Mesendoderm (in vitro differentiated cells): ENCODE measurements around the gene CNR1.

Experiments used
- DNase-seq: peaks from one replicate; pipeline ENCODE4 v3.0.0; 2013
- H2AK5ac ChIP-seq: 2 replicates; pipeline ENCODE4 v1.6.1; 2013; ENCODE audit warnings: low read length, inconsistent platforms
- H2BK120ac ChIP-seq: 2 replicates; pipeline ENCODE4 v1.6.1; 2013; ENCODE audit warnings: low read depth, mild to moderate bottlenecking, low read length, moderate library complexity, mixed read lengths
- H2BK15ac ChIP-seq: replicated peaks from 2 replicates; pipeline ENCODE4 v1.6.1; 2013; ENCODE audit warnings: low read depth, mild to moderate bottlenecking, moderate library complexity
- H2BK5ac ChIP-seq: 2 replicates; pipeline ENCODE4 v1.6.1; 2013; ENCODE audit warnings: low read length, inconsistent platforms
- H3K18ac ChIP-seq: 2 replicates; pipeline ENCODE4 v1.6.1; 2013; ENCODE audit warnings: mild to moderate bottlenecking, low read length, mixed read lengths
- H3K23ac ChIP-seq: one replicate; pipeline ENCODE4 v1.6.1; 2013; ENCODE audit warnings: low read length
- H3K27ac ChIP-seq: 2 replicates; pipeline ENCODE4 v1.5.1; 2013; ENCODE audit warnings: low read depth, mild to moderate bottlenecking, inconsistent platforms, low read length, moderate library complexity
- H3K27me3 ChIP-seq: 2 replicates; pipeline ENCODE4 v1.6.1; 2013; ENCODE audit warnings: low read length, control low read depth, mild to moderate bottlenecking, inconsistent platforms; ENCODE audit not compliant: insufficient read depth, poor library complexity
- H3K36me3 ChIP-seq: 2 replicates; pipeline ENCODE4 v1.6.1; 2013; ENCODE audit warnings: low read length, inconsistent platforms; ENCODE audit not compliant: control insufficient read depth, insufficient read depth
- H3K4ac ChIP-seq: one replicate; pipeline ENCODE4 v1.6.1; 2013; ENCODE audit warnings: low read depth, mild to moderate bottlenecking, low read length, moderate library complexity
- H3K4me1 ChIP-seq: 2 replicates; pipeline ENCODE4 v1.6.1; 2013; ENCODE audit warnings: low read depth, low read length, inconsistent platforms; ENCODE audit not compliant: control insufficient read depth
- H3K4me2 ChIP-seq: 2 replicates; pipeline ENCODE4 v1.6.1; 2013; ENCODE audit warnings: low read length
- H3K4me3 ChIP-seq: 2 replicates; pipeline ENCODE4 v1.5.1; 2013; ENCODE audit warnings: mild to moderate bottlenecking, low read length
- H3K56ac ChIP-seq: one replicate; pipeline ENCODE4 v1.6.1; 2013; ENCODE audit warnings: low read length
- H3K79me1 ChIP-seq: 2 replicates; pipeline ENCODE4 v1.6.1; 2013; ENCODE audit warnings: low read length, inconsistent platforms
- H3K79me2 ChIP-seq: 2 replicates; pipeline ENCODE4 v1.6.1; 2013; ENCODE audit warnings: mild to moderate bottlenecking, low read length; ENCODE audit not compliant: control insufficient read depth, insufficient read depth
- H3K9ac ChIP-seq: 2 replicates; pipeline ENCODE4 v1.6.1; 2013; ENCODE audit warnings: low read length, inconsistent platforms
- H4K5ac ChIP-seq: one replicate; pipeline ENCODE4 v1.6.1; 2013; ENCODE audit warnings: low read length
- H4K8ac ChIP-seq: one replicate; pipeline ENCODE4 v1.6.1; 2013; ENCODE audit warnings: low read depth, mild to moderate bottlenecking, control low read depth, low read length, moderate library complexity
- WGBS: extraction: QIAGEN DNeasy Blood & Tissue Kit; methylation state at CpG from one replicate; pipeline ENCODE4 v1.1.7; 2013; ENCODE audit warnings: low lambda C conversion rate, missing lambda C conversion rate; ENCODE audit not compliant: insufficient coverage; ENCODE audit errors: extremely low coverage; 5-methylcytosine and 5-hydroxymethylcytosine counted together

The CNR1 gene

GRCh38 chr6:88142297-88142668 is 23.9 kb downstream of the CNR1 start:
- no peak overlapping the region for H2BK15ac ChIP-seq
- H3K79me1 ChIP-seq = no peaks in the 10 kb centered on the region
- H4K8ac ChIP-seq = no peak overlapping the region
- H3K23ac ChIP-seq = no peak overlapping the region
- no CpG with 5 or more reads among the region's 3 CpGs for WGBS
- H4K5ac ChIP-seq = no peak overlapping the region
- H3K36me3 ChIP-seq = no peaks in the 10 kb centered on the region
- H3K56ac ChIP-seq = no peak overlapping the region
- H3K4ac ChIP-seq = no peak overlapping the region
- no peak overlapping the region for H3K4me2 ChIP-seq
- no peak overlapping the region for H3K27ac ChIP-seq
- no peaks in the 10 kb centered on the region for H3K79me2 ChIP-seq
- H3K18ac ChIP-seq = no peak overlapping the region
- H2AK5ac ChIP-seq = no peak overlapping the region
- H2BK5ac ChIP-seq = no peak overlapping the region
- no peak overlapping the region for H3K9ac ChIP-seq
- no peak for DNase-seq
- no peak overlapping the region for H3K4me3 ChIP-seq
- no peaks in the 10 kb centered on the region for H3K27me3 ChIP-seq
- no peak overlapping the region for H2BK120ac ChIP-seq
- no peaks in the 10 kb centered on the region for H3K4me1 ChIP-seq

- DNase-seq = no peak
- no CpG with 5 or more reads among the region's 9 CpGs for WGBS
- Histone ChIP-seq H3K23ac (no peak overlapping the region), H2BK5ac (no peak overlapping the region), H3K4ac (no peak overlapping the region), H3K79me2 (no peaks in the 10 kb centered on the region), H3K79me1 (no peaks in the 10 kb centered on the region), H3K4me3 (no peak overlapping the region), H3K9ac (no peak overlapping the region), H4K8ac (no peak overlapping the region), H3K4me1 (no peaks in the 10 kb centered on the region), H4K5ac (no peak overlapping the region), H3K27ac (no peak overlapping the region), H3K18ac (no peak overlapping the region), H3K4me2 (no peak overlapping the region), H3K56ac (no peak overlapping the region), H2AK5ac (no peak overlapping the region), H2BK15ac (no peak overlapping the region), H2BK120ac (no peak overlapping the region), H3K27me3 (no peaks in the 10 kb centered on the region), H3K36me3 (no peaks in the 10 kb centered on the region)
Observed at GRCh38 chr6:88141561-88142296, 24.4 kb downstream of the CNR1 start.

GRCh38 chr6:88137915-88138314 is 28.2 kb downstream of the CNR1 start:
- no peak overlapping the region for H4K5ac ChIP-seq
- no peaks in the 10 kb centered on the region for H3K79me2 ChIP-seq
- WGBS = no CpG with 5 or more reads among the region's 1 CpG

GRCh38 chr6:88135578-88136114 is 30.5 kb downstream of the CNR1 start:
- Histone ChIP-seq H3K79me1 (no peaks in the 10 kb centered on the region), H3K56ac (no peak overlapping the region), H2BK15ac (no peak overlapping the region), H3K27ac (no peak overlapping the region), H3K79me2 (no peaks in the 10 kb centered on the region), H2BK5ac (no peak overlapping the region), H3K27me3 (no peaks in the 10 kb centered on the region), H3K18ac (no peak overlapping the region), H3K4me3 (no peak overlapping the region), H3K36me3 (no peaks in the 10 kb centered on the region), H2BK120ac (no peak overlapping the region), H3K4ac (no peak overlapping the region), H3K4me2 (no peak overlapping the region), H4K5ac (no peak overlapping the region), H3K4me1 (no peaks in the 10 kb centered on the region), H4K8ac (no peak overlapping the region), H3K9ac (no peak overlapping the region), H2AK5ac (no peak overlapping the region), H3K23ac (no peak overlapping the region)
- WGBS = no CpG with 5 or more reads among the region's 5 CpGs
- DNase-seq = no peak

More at GRCh38 chr6:88137915-88138314, 28.2 kb downstream of the CNR1 start:
- no peak overlapping the region for H3K4ac ChIP-seq
- H3K9ac ChIP-seq = no peak overlapping the region
- no peaks in the 10 kb centered on the region for H3K79me1 ChIP-seq
- H3K23ac ChIP-seq = no peak overlapping the region
- no peaks in the 10 kb centered on the region for H3K4me1 ChIP-seq
- H3K27me3 ChIP-seq = no peaks in the 10 kb centered on the region
- no peak for DNase-seq
- H2BK15ac ChIP-seq = no peak overlapping the region
- H2BK5ac ChIP-seq = no peak overlapping the region
- H3K27ac ChIP-seq = no peak overlapping the region
- no peak overlapping the region for H2AK5ac ChIP-seq
- no peak overlapping the region for H3K56ac ChIP-seq
- no peaks in the 10 kb centered on the region for H3K36me3 ChIP-seq
- H2BK120ac ChIP-seq = no peak overlapping the region
- H3K18ac ChIP-seq = no peak overlapping the region
- H4K8ac ChIP-seq = no peak overlapping the region
- no peak overlapping the region for H3K4me3 ChIP-seq
- H3K4me2 ChIP-seq = no peak overlapping the region

GRCh38 chr6:88134575-88134974 is 31.6 kb downstream of the CNR1 start:
- Histone ChIP-seq H2BK15ac (no peak overlapping the region), H2AK5ac (no peak overlapping the region), H3K36me3 (no peaks in the 10 kb centered on the region), H3K23ac (no peak overlapping the region), H3K79me1 (no peaks in the 10 kb centered on the region), H3K27me3 (no peaks in the 10 kb centered on the region), H4K5ac (no peak overlapping the region), H3K79me2 (no peaks in the 10 kb centered on the region), H3K4me1 (no peaks in the 10 kb centered on the region), H2BK120ac (no peak overlapping the region), H3K18ac (no peak overlapping the region), H2BK5ac (no peak overlapping the region), H3K4me3 (no peak overlapping the region), H3K4ac (no peak overlapping the region), H3K27ac (no peak overlapping the region), H3K4me2 (no peak overlapping the region), H3K9ac (no peak overlapping the region), H3K56ac (no peak overlapping the region), H4K8ac (no peak overlapping the region)
- no CpG with 5 or more reads among the region's 4 CpGs for WGBS
- no peak for DNase-seq

- H3K4me3 ChIP-seq = no peak overlapping the region
- H3K79me1 ChIP-seq = no peaks in the 10 kb centered on the region
- H4K5ac ChIP-seq = no peak overlapping the region
- H3K23ac ChIP-seq = no peak overlapping the region
- no peak for DNase-seq
- H3K9ac ChIP-seq = no peak overlapping the region
- no peaks in the 10 kb centered on the region for H3K79me2 ChIP-seq
- no peak overlapping the region for H4K8ac ChIP-seq
- H2BK15ac ChIP-seq = no peak overlapping the region
- no peaks in the 10 kb centered on the region for H3K27me3 ChIP-seq
- no CpG with 5 or more reads among the region's 1 CpG for WGBS
- no peak overlapping the region for H2AK5ac ChIP-seq
- no peak overlapping the region for H3K56ac ChIP-seq
- H2BK120ac ChIP-seq = no peak overlapping the region
- H3K36me3 ChIP-seq = no peaks in the 10 kb centered on the region
- no peak overlapping the region for H2BK5ac ChIP-seq
- H3K4me1 ChIP-seq = no peaks in the 10 kb centered on the region
- no peak overlapping the region for H3K18ac ChIP-seq
- H3K4me2 ChIP-seq = no peak overlapping the region
- H3K4ac ChIP-seq = no peak overlapping the region
- no peak overlapping the region for H3K27ac ChIP-seq
Observed at GRCh38 chr6:88133718-88134117, 32.4 kb downstream of the CNR1 start.
